ENCODE measurements around the gene PTBP2. TPM values are rescaled to one million over a fixed set of nuclear protein-coding genes. Genes with fewer than 3 reads are reported as not detected.

Gene PTBP2
- total RNA-seq, 2 donors from 2014 or later = 5.9 to 15.3 TPM

- WGBS, 2 donors = 69 to 72% methylated on average over 2 of the region's 2 CpGs
- intact Hi-C loops (cut with DNase I) = no loop called here
- Histone ChIP-seq H3K4me1 (no peaks in the 10 kb centered on the region), H3K27ac (no peak overlapping the region), H3K27me3 (no peaks in the 10 kb centered on the region), H3K4me3 (no peak overlapping the region), H3K9me3 (no peaks in the 10 kb centered on the region), H3K36me3 (replicated peaks in 1 of 2; ENCODE audit: insufficient read depth in 1 of 2, low read depth in 2 of 2) (no peaks in the 10 kb centered on the region)
- TF ChIP-seq POLR2A (IDR thresholded peaks at IDR 0.05) (no peak), CTCF (IDR thresholded peaks at IDR 0.05) (no peak)
- DNase-seq = no peak
- ATAC-seq = no peak
Observed at GRCh38 chr1:96861836-96862235, 140.3 kb downstream of the PTBP2 start.

DNA sequence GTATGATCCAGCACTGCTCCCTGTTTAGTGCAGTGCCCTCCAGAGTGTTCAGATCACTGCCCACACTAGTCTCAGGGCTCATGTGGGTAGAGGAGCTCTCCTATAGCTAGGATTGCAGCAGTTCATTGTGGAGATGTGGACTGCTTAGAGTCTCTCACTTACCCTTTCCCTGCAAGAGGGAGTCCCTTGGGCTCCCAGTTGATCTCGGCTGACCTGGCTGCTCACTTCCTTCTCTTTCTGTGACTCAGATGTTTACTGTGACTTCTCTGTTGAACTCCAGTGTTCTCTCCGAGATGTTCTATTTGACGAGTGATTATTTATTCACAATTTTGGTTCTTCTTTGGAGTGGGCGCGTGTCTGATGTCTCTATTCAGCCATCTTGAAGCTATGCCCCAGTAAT is 141.9 kb downstream of the PTBP2 start:
- no peaks in the 10 kb centered on the region for H3K36me3 ChIP-seq (replicated peaks in 1 of 2; ENCODE audit: insufficient read depth in 1 of 2, low read depth in 2 of 2)
- no peak overlapping the region for H3K27ac ChIP-seq
- DNase-seq (no peak), ATAC-seq (no peak)
- 71 to 79% methylated on average over 5 of the region's 5 CpGs for WGBS, 2 donors
- H3K27me3 ChIP-seq = no peaks in the 10 kb centered on the region
- no peaks in the 10 kb centered on the region for H3K4me1 ChIP-seq
- intact Hi-C loops (cut with DNase I) = no loop called here
- H3K9me3 ChIP-seq = no peaks in the 10 kb centered on the region
- no peak overlapping the region for H3K4me3 ChIP-seq
- TF ChIP-seq CTCF (IDR thresholded peaks at IDR 0.05) (no peak), POLR2A (IDR thresholded peaks at IDR 0.05) (no peak)

Measured in body of pancreas (tissue), 4 donors.